22Rv1 (cell line): ENCODE measurements around the gene KSR2.

Source experiments
- ZFX ChIP-seq: fragments of 450-650 bp; IDR thresholded peaks from 2 replicates; pipeline ENCODE4 v1.6.1; 2017; ENCODE audit warnings: antibody characterized with exemption, borderline replicate concordance
- TF ChIP-seq, protein P1 (sequence below): fragments of 450-650 bp; IDR thresholded peaks from 2 replicates; pipeline ENCODE4 v1.5.1; 2017; ENCODE audit warnings: mild to moderate bottlenecking

DNA sequence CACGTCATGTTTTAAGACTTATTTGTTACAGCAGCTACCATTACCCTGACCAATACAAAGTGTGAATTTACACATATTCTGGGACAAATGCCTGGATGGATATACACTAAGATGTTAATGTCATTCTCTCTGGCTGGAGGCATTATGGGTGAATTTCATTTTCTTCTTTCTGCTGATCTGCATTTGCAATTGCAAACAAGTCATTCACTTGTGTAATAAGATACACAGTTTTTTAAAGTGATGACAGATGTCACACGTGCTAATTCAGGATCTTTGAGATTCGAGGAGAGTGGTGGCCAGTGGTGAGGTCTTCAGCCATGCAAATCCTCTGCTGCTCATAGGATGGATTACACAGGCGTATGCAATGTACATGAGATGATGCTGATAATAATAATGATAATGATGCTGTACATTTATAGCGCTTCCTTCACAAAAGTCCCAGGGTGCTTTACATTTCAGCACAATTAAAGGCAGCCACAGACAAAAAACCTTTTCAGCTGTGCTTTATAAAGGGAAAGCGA, 451.5 kb downstream of the KSR2 start:
- TF ChIP-seq, protein P1, sequence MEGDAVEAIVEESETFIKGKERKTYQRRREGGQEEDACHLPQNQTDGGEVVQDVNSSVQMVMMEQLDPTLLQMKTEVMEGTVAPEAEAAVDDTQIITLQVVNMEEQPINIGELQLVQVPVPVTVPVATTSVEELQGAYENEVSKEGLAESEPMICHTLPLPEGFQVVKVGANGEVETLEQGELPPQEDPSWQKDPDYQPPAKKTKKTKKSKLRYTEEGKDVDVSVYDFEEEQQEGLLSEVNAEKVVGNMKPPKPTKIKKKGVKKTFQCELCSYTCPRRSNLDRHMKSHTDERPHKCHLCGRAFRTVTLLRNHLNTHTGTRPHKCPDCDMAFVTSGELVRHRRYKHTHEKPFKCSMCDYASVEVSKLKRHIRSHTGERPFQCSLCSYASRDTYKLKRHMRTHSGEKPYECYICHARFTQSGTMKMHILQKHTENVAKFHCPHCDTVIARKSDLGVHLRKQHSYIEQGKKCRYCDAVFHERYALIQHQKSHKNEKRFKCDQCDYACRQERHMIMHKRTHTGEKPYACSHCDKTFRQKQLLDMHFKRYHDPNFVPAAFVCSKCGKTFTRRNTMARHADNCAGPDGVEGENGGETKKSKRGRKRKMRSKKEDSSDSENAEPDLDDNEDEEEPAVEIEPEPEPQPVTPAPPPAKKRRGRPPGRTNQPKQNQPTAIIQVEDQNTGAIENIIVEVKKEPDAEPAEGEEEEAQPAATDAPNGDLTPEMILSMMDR, result no peak
- no peak for TF ChIP-seq ZFX
